Measurements from ENCODE around the gene TRIM77. TPM values are rescaled to one million over a fixed set of nuclear protein-coding genes. Genes with fewer than 3 reads are reported as not detected.
"Not testable (repeated sequence)": the region's sequence is repeated elsewhere in the genome, so short reads cannot be mapped to it uniquely, and the experiment has no call there.

Gene TRIM77
- total and polyA plus RNA-seq, 2 donors: not detected

- not testable (repeated sequence) for H3K27me3 ChIP-seq (ENCODE audit: control insufficient read depth in 2 of 2, insufficient read depth in 1 of 2, low read length in 1 of 2); H3K9me3 ChIP-seq (ENCODE audit: control insufficient read depth in 2 of 2, insufficient read depth in 1 of 2, low read length in 1 of 2); DNase-seq (ENCODE audit: low read depth in 6 of 9, low spot score in 9 of 9); H3K4me1 ChIP-seq (ENCODE audit: control insufficient read depth in 2 of 2, insufficient read depth in 2 of 2, low read length in 2 of 2); H3K36me3 ChIP-seq (ENCODE audit: control insufficient read depth in 2 of 2, insufficient read depth in 2 of 2, low read length in 1 of 2); H3K4me3 ChIP-seq (ENCODE audit: low read length in 2 of 2); H3K27ac ChIP-seq (ENCODE audit: low read depth in 1 of 2, low read length in 1 of 2)
- WGBS: 80% methylated on average over 3 of the region's 4 CpGs
These were observed 3.0 kb upstream of the TRIM77 start for GRCh38 chr11:89707080-89707479.

DNA sequence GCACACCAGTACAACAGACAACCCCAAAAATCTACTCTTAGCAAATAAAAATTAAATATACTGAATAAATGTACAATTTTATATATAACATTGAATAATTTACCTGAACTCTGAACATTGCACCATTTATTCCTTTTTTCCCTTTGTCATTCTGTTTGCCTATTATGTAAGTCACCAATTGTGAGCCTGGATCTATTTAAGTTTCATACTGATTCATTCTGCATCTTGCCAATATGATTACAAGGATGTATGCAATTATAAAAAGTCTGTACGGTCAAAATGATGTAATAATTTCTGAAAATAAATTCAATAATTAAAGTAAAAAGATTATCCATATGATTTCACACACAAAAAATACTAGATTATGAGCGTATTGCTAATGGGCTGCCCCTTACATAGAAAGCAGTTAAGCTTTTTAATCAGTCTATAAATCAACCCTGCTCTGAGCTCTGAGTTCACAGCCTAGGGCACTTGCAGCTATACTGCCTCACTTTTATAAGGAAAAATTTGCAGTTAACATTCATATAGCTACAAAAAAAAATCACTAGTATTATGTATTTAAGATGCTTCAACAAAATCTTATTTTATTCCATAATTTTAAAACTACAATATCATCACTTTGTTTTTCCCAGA, 14.9 kb downstream of the TRIM77 start:
- 92% methylated on average over 2 of the region's 2 CpGs for WGBS
- not testable (repeated sequence) for H3K27ac ChIP-seq (ENCODE audit: low read depth in 1 of 2, low read length in 1 of 2); H3K9me3 ChIP-seq (ENCODE audit: control insufficient read depth in 2 of 2, insufficient read depth in 1 of 2, low read length in 1 of 2); H3K4me1 ChIP-seq (ENCODE audit: control insufficient read depth in 2 of 2, insufficient read depth in 2 of 2, low read length in 2 of 2); H3K36me3 ChIP-seq (ENCODE audit: control insufficient read depth in 2 of 2, insufficient read depth in 2 of 2, low read length in 1 of 2); H3K27me3 ChIP-seq (ENCODE audit: control insufficient read depth in 2 of 2, insufficient read depth in 1 of 2, low read length in 1 of 2); H3K4me3 ChIP-seq (ENCODE audit: low read length in 2 of 2); DNase-seq (ENCODE audit: low read depth in 6 of 9, low spot score in 9 of 9)

DNA sequence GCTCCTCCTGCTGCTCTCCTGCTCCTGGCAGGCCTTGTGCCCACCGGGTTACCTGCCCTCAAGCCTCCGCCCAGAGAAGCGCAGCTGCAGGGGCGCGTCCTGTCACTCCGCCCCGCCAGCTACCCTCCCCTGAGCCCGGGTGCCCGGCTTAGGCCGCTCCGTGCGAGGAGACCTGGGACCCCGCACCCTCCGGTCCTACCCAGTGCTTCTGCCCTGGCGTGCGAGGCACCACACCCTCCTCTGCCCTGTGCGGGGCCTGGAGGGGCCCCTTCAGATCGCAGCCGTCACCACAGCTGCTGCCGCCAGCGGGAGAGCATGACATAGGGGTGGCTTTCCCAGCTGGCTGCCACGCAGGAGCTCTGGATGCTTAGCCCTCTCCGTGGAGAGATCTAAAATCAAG, 20.1 kb downstream of the TRIM77 start:
- H3K27ac ChIP-seq (ENCODE audit: low read depth in 1 of 2, low read length in 1 of 2); H3K4me1 ChIP-seq (ENCODE audit: control insufficient read depth in 2 of 2, insufficient read depth in 2 of 2, low read length in 2 of 2); H3K9me3 ChIP-seq (ENCODE audit: control insufficient read depth in 2 of 2, insufficient read depth in 1 of 2, low read length in 1 of 2); H3K27me3 ChIP-seq (ENCODE audit: control insufficient read depth in 2 of 2, insufficient read depth in 1 of 2, low read length in 1 of 2); H3K36me3 ChIP-seq (ENCODE audit: control insufficient read depth in 2 of 2, insufficient read depth in 2 of 2, low read length in 1 of 2); DNase-seq (ENCODE audit: low read depth in 6 of 9, low spot score in 9 of 9); H3K4me3 ChIP-seq (ENCODE audit: low read length in 2 of 2): not testable (repeated sequence)
- WGBS: 93% methylated on average over 23 of the region's 23 CpGs

DNA sequence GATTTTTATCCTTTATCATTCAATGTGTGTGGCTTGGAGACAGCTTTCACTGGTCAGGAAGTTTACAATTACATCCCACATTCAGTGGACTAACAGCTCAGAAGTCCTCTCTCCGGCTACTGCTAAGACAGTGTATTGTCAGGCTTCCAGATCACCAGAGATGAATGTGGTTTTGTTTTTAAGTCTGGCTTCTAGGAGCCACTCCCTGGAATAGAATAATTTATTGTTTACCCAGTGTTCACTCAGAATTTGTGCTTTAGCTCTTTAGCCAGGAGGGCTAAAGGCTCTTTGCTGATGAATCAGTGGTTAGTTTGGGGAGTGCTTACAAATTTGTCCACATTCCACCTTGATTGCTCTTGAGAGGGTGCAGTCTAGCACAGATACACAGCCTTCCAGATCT, 26.5 kb downstream of the TRIM77 start:
- Histone ChIP-seq H3K9me3 (ENCODE audit: control insufficient read depth in 2 of 2, insufficient read depth in 1 of 2, low read length in 1 of 2) (no peaks in the 10 kb centered on the region), H3K4me1 (ENCODE audit: control insufficient read depth in 2 of 2, insufficient read depth in 2 of 2, low read length in 2 of 2) (no peaks in the 10 kb centered on the region), H3K27ac (ENCODE audit: low read depth in 1 of 2, low read length in 1 of 2) (no peak overlapping the region), H3K36me3 (ENCODE audit: control insufficient read depth in 2 of 2, insufficient read depth in 2 of 2, low read length in 1 of 2) (no peaks in the 10 kb centered on the region), H3K27me3 (ENCODE audit: control insufficient read depth in 2 of 2, insufficient read depth in 1 of 2, low read length in 1 of 2) (no peaks in the 10 kb centered on the region), H3K4me3 (ENCODE audit: low read length in 2 of 2) (no peak overlapping the region)
- no peak for DNase-seq (ENCODE audit: low read depth in 6 of 9, low spot score in 9 of 9)
- WGBS: 70% methylated on average over 1 of the region's 1 CpG

GRCh38 chr11:89737116-89737515, 27.0 kb downstream of the TRIM77 start:
- Histone ChIP-seq H3K9me3 (ENCODE audit: control insufficient read depth in 2 of 2, insufficient read depth in 1 of 2, low read length in 1 of 2) (no peaks in the 10 kb centered on the region), H3K4me1 (ENCODE audit: control insufficient read depth in 2 of 2, insufficient read depth in 2 of 2, low read length in 2 of 2) (no peaks in the 10 kb centered on the region), H3K36me3 (ENCODE audit: control insufficient read depth in 2 of 2, insufficient read depth in 2 of 2, low read length in 1 of 2) (no peaks in the 10 kb centered on the region), H3K4me3 (ENCODE audit: low read length in 2 of 2) (no peak overlapping the region), H3K27ac (ENCODE audit: low read depth in 1 of 2, low read length in 1 of 2) (no peak overlapping the region), H3K27me3 (ENCODE audit: control insufficient read depth in 2 of 2, insufficient read depth in 1 of 2, low read length in 1 of 2) (no peaks in the 10 kb centered on the region)
- no peak for DNase-seq (ENCODE audit: low read depth in 6 of 9, low spot score in 9 of 9)
- 93% methylated on average over 3 of the region's 3 CpGs for WGBS

DNA sequence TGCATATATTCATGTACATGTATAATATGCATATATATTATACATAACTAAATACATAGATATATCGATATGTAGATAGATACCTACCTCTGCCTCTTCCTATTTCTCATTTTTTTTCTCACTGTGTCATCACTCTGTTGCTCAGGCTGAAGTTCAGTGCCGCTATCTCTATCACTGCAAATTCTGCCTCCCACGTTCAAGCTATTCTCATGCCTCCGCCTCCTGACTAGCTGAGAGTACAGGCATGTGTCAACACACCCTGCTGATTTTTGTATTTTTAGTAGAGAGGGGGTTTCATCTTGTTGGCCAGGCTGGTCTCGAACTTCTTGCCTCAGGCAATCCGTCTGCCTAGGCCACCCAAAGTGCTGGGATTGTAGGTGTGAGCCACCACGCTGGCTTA, 31.3 kb downstream of the TRIM77 start:
- 93% methylated on average over 7 of the region's 7 CpGs for WGBS
- not testable (repeated sequence) for H3K36me3 ChIP-seq (ENCODE audit: control insufficient read depth in 2 of 2, insufficient read depth in 2 of 2, low read length in 1 of 2); H3K4me1 ChIP-seq (ENCODE audit: control insufficient read depth in 2 of 2, insufficient read depth in 2 of 2, low read length in 2 of 2); H3K27ac ChIP-seq (ENCODE audit: low read depth in 1 of 2, low read length in 1 of 2); H3K9me3 ChIP-seq (ENCODE audit: control insufficient read depth in 2 of 2, insufficient read depth in 1 of 2, low read length in 1 of 2); H3K4me3 ChIP-seq (ENCODE audit: low read length in 2 of 2); H3K27me3 ChIP-seq (ENCODE audit: control insufficient read depth in 2 of 2, insufficient read depth in 1 of 2, low read length in 1 of 2); DNase-seq (ENCODE audit: low read depth in 6 of 9, low spot score in 9 of 9)

GRCh38 chr11:89744158-89744557, 34.1 kb downstream of the TRIM77 start:
- H3K27me3 ChIP-seq (ENCODE audit: control insufficient read depth in 2 of 2, insufficient read depth in 1 of 2, low read length in 1 of 2); H3K27ac ChIP-seq (ENCODE audit: low read depth in 1 of 2, low read length in 1 of 2); DNase-seq (ENCODE audit: low read depth in 6 of 9, low spot score in 9 of 9); H3K4me1 ChIP-seq (ENCODE audit: control insufficient read depth in 2 of 2, insufficient read depth in 2 of 2, low read length in 2 of 2); H3K36me3 ChIP-seq (ENCODE audit: control insufficient read depth in 2 of 2, insufficient read depth in 2 of 2, low read length in 1 of 2); H3K4me3 ChIP-seq (ENCODE audit: low read length in 2 of 2); H3K9me3 ChIP-seq (ENCODE audit: control insufficient read depth in 2 of 2, insufficient read depth in 1 of 2, low read length in 1 of 2): not testable (repeated sequence)
- WGBS: 97% methylated on average over 28 of the region's 28 CpGs

DNA sequence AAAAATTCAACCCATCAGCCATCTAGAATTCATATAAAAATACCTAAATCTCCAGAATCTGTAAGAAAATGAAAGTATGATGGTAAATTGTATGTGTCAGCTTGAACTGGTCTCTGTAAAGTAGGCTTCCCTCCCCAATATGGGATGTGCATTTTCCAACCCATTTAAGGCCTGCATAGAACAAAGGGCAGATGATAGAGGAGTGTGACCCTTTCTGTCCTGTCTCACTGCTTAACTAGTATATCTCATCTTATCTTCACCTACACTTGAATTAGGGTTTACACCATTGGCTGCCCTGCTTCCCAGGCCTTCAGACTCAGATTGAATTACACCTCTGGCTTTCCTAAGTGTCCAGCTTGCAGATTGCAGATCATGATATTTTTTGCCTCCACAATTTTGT, 40.7 kb downstream of the TRIM77 start:
- H3K9me3 ChIP-seq (ENCODE audit: control insufficient read depth in 2 of 2, insufficient read depth in 1 of 2, low read length in 1 of 2); H3K27me3 ChIP-seq (ENCODE audit: control insufficient read depth in 2 of 2, insufficient read depth in 1 of 2, low read length in 1 of 2); DNase-seq (ENCODE audit: low read depth in 6 of 9, low spot score in 9 of 9); H3K27ac ChIP-seq (ENCODE audit: low read depth in 1 of 2, low read length in 1 of 2); H3K4me3 ChIP-seq (ENCODE audit: low read length in 2 of 2); H3K4me1 ChIP-seq (ENCODE audit: control insufficient read depth in 2 of 2, insufficient read depth in 2 of 2, low read length in 2 of 2); H3K36me3 ChIP-seq (ENCODE audit: control insufficient read depth in 2 of 2, insufficient read depth in 2 of 2, low read length in 1 of 2): not testable (repeated sequence)
